CD1c-positive myeloid dendritic cell (primary cell): ENCODE results near the gene STARD3.
"Not testable (repeated sequence)": the region's sequence is repeated elsewhere in the genome, so short reads cannot be mapped to it uniquely, and the experiment has no call there.

ENCODE experiments used
- DNase-seq: peaks from one replicate; pipeline ENCODE4 v3.0.0-alpha.2; 2016; ENCODE audit errors: extremely low spot score

STARD3 gene

GRCh38 chr17:39695089-39695474 is 58.1 kb downstream of the STARD3 start:
- no peak for DNase-seq

GRCh38 chr17:39696731-39697130 is 59.8 kb downstream of the STARD3 start:
- DNase-seq, result no peak

GRCh38 chr17:39697961-39698360 is 61.0 kb downstream of the STARD3 start:
- no peak for DNase-seq

GRCh38 chr17:39699157-39699817 is 62.3 kb downstream of the STARD3 start:
- not testable (repeated sequence) for DNase-seq

GRCh38 chr17:39699818-39700147 is 62.8 kb downstream of the STARD3 start, which contains the start of gene ERBB2:
ERBB2 (plus strand) TSS chr17:39700064; CDS start chr17:39700239, 175 bp downstream.
- no peak for DNase-seq

GRCh38 chr17:39700148-39700987 is 63.4 kb downstream of the STARD3 start:
- no peak for DNase-seq

- no peak for DNase-seq
Observed at GRCh38 chr17:39701012-39701783, 64.3 kb downstream of the STARD3 start.

- no peak for DNase-seq
Observed at GRCh38 chr17:39701784-39702422, 65.0 kb downstream of the STARD3 start.

GRCh38 chr17:39702901-39703893 is 66.3 kb downstream of the STARD3 start:
- no peak for DNase-seq

- DNase-seq, result no peak
Observed at GRCh38 chr17:39703913-39704312, 67.0 kb downstream of the STARD3 start.

- no peak for DNase-seq
Observed at GRCh38 chr17:39704821-39705551, 68.0 kb downstream of the STARD3 start.

- no peak for DNase-seq
Observed at GRCh38 chr17:39705786-39706348, 68.9 kb downstream of the STARD3 start.

- DNase-seq, result no peak
Observed at GRCh38 chr17:39706383-39706782, 69.4 kb downstream of the STARD3 start.

GRCh38 chr17:39706921-39707337 is 70.0 kb downstream of the STARD3 start:
- no peak for DNase-seq

GRCh38 chr17:39709319-39709997 is 72.5 kb downstream of the STARD3 start:
- DNase-seq, result no peak

GRCh38 chr17:39709998-39710964 is 73.3 kb downstream of the STARD3 start:
- DNase-seq, result no peak

- not testable (repeated sequence) for DNase-seq
Observed at GRCh38 chr17:39711071-39711470, 74.1 kb downstream of the STARD3 start.

GRCh38 chr17:39711851-39712250 is 74.9 kb downstream of the STARD3 start:
- no peak for DNase-seq
